Prostate gland (tissue), 2 donors: ENCODE data around the gene PODXL. TPM values are rescaled to one million over a fixed set of nuclear protein-coding genes. Genes with fewer than 3 reads are reported as not detected.

Experiments
- DNase-seq: peaks from one replicate; pipeline ENCODE4 v3.0.0-alpha.2; 2019; ENCODE audit warnings: low spot score
- H3K27ac ChIP-seq, 2 donors: fragments of 200-600 bp; sonication (generic); 2 replicates each; pipeline ENCODE4 v1.5.1; 2017 to 2019
- H3K27me3 ChIP-seq: fragments of 200-600 bp; sonication (generic); replicated peaks from 2 replicates; pipeline ENCODE4 v1.5.1; 2019; ENCODE audit not compliant: insufficient read depth
- H3K36me3 ChIP-seq, 2 donors: fragments of 200-600 bp; sonication (generic); 1 replicate in 1 of 2; 2 replicates in 1 of 2; pipeline versions ENCODE4 v1.5.1 to v1.8.1; 2017 to 2019
- H3K4me1 ChIP-seq: fragments of 200-600 bp; sonication (generic); replicated peaks from 2 replicates; pipeline ENCODE4 v1.5.1; 2019
- H3K4me3 ChIP-seq, 2 donors: fragments of 200-600 bp; sonication (generic); 2 replicates each; pipeline ENCODE4 v1.5.1; 2017 to 2019
- H3K9me3 ChIP-seq: fragments of 200-600 bp; sonication (generic); 2 replicates; pipeline ENCODE4 v1.5.1; 2017
- CTCF ChIP-seq, 4 experiments: fragments of 200-600 bp in 2 of 4; fragments of 450-650 bp in 2 of 4; sonication (generic) in 2 of 4; IDR thresholded peaks; 1 replicate in 3 of 4; 2 replicates in 1 of 4; pipeline ENCODE4 v1.5.1; 2016 to 2019; ENCODE audit warnings: antibody characterized with exemption in 4 of 4, mild to moderate bottlenecking in 2 of 4, moderate library complexity in 2 of 4
- POLR2A ChIP-seq: fragments of 450-650 bp; IDR thresholded peaks from one replicate; pipeline ENCODE4 v1.6.1; 2016; ENCODE audit warnings: antibody characterized with exemption, mild to moderate bottlenecking
- POLR2AphosphoS5 ChIP-seq: sonication (generic); formaldehyde crosslinking; IDR thresholded peaks from one replicate; pipeline ENCODE4 v1.6.1; 2017; ENCODE audit warnings: antibody characterized with exemption
- WGBS: methylation state at CpG from one replicate; pipeline ENCODE4 v1.1.5; 2018; 5-methylcytosine and 5-hydroxymethylcytosine counted together
- intact Hi-C: fragments of 100-400 bp; cut with DNase I; formaldehyde crosslinking; loops from one replicate; pipeline ENCODE4 v1.14.2; 2022
- total RNA-seq, 2 donors: library from RNA; depleted of rRNA; stranded (reverse); fragments of >200 nt; gene quantifications; one replicate each; pipeline ENCODE4 v1.1.0, GENCODE V29; 2016

PODXL gene
- total RNA-seq, 2 donors from 2014 or later: 17.7 to 19.4 TPM

GRCh38 chr7:131524703-131525102 lies 31.7 kb downstream of the PODXL start:
- TF ChIP-seq POLR2A (no peak), CTCF (IDR thresholded peaks at IDR 0.05) (no peak), POLR2AphosphoS5 (no peak)
- DNase-seq: no peak
- intact Hi-C loops: no loop called here
- no peaks in the 10 kb centered on the region for H3K27me3 ChIP-seq
- H3K36me3 ChIP-seq: no peaks in the 10 kb centered on the region
- no peaks in the 10 kb centered on the region for H3K4me1 ChIP-seq
- H3K9me3 ChIP-seq: no peaks in the 10 kb centered on the region
- H3K4me3 ChIP-seq: no peak overlapping the region
- no peak overlapping the region for H3K27ac ChIP-seq

- Histone ChIP-seq H3K27me3 (no peaks in the 10 kb centered on the region), H3K36me3 (no peaks in the 10 kb centered on the region), H3K4me3 (no peak overlapping the region), H3K4me1 (no peaks in the 10 kb centered on the region), H3K9me3 (no peaks in the 10 kb centered on the region), H3K27ac (no peak overlapping the region)
- TF ChIP-seq POLR2AphosphoS5 (no peak), CTCF (IDR thresholded peaks at IDR 0.05) (no peak), POLR2A (no peak)
- intact Hi-C loops: no loop called here
- no peak for DNase-seq
- 58% methylated on average over 2 of the region's 2 CpGs for WGBS
These were observed 32.3 kb downstream of the PODXL start for GRCh38 chr7:131524115-131524514.

GRCh38 chr7:131522325-131522930 lies 34.0 kb downstream of the PODXL start:
- no peak for TF ChIP-seq POLR2A
- TF ChIP-seq POLR2AphosphoS5: no peak
- TF ChIP-seq CTCF (IDR thresholded peaks at IDR 0.05): no peak
- no peaks in the 10 kb centered on the region for H3K36me3 ChIP-seq
- H3K9me3 ChIP-seq: no peaks in the 10 kb centered on the region
- intact Hi-C loops: no loop called here
- WGBS: 90% methylated on average over 11 of the region's 11 CpGs
- H3K27ac ChIP-seq: no peak overlapping the region
- no peaks in the 10 kb centered on the region for H3K27me3 ChIP-seq
- H3K4me3 ChIP-seq: no peak overlapping the region
- H3K4me1 ChIP-seq: no peaks in the 10 kb centered on the region
- DNase-seq: no peak

GRCh38 chr7:131521651-131522163 lies 34.7 kb downstream of the PODXL start:
- Histone ChIP-seq H3K4me1 (no peaks in the 10 kb centered on the region), H3K36me3 (no peaks in the 10 kb centered on the region), H3K27ac (no peak overlapping the region), H3K9me3 (no peaks in the 10 kb centered on the region), H3K27me3 (no peaks in the 10 kb centered on the region), H3K4me3 (no peak overlapping the region)
- intact Hi-C loops: no loop called here
- DNase-seq: peak; percentile 39
- 43% methylated on average over 7 of the region's 7 CpGs for WGBS
- TF ChIP-seq CTCF (IDR thresholded peaks at IDR 0.05) (no peak), POLR2AphosphoS5 (no peak), POLR2A (no peak)

- WGBS: 87% methylated on average over 11 of the region's 11 CpGs
- intact Hi-C loops: no loop called here
These were observed 37.8 kb downstream of the PODXL start for GRCh38 chr7:131518626-131519025.

More at GRCh38 chr7:131518626-131519025, 37.8 kb downstream of the PODXL start:
- TF ChIP-seq CTCF (IDR thresholded peaks at IDR 0.05): no peak
- TF ChIP-seq POLR2A: no peak
- TF ChIP-seq POLR2AphosphoS5: no peak
- Histone ChIP-seq H3K27me3 (no peaks in the 10 kb centered on the region), H3K36me3 (no peaks in the 10 kb centered on the region), H3K4me1 (no peaks in the 10 kb centered on the region), H3K9me3 (no peaks in the 10 kb centered on the region), H3K27ac (no peak overlapping the region), H3K4me3 (no peak overlapping the region)
- no peak for DNase-seq
